Osteoblast (primary cell): Measurements from ENCODE around the gene SERTAD3. TPM values are rescaled to one million over a fixed set of nuclear protein-coding genes. Genes with fewer than 3 reads are reported as not detected.
"Not testable (repeated sequence)": the region's sequence is repeated elsewhere in the genome, so short reads cannot be mapped to it uniquely, and the experiment has no call there.

Experiments
- DNase-seq: peaks from one replicate; pipeline ENCODE4 v3.0.0; 2011; ENCODE audit warnings: low spot score, mixed read lengths; ENCODE audit not compliant: insufficient read length; ENCODE audit errors: missing footprints
- H2AFZ ChIP-seq: 2 replicates; pipeline ENCODE4 v1.6.0; 2011; ENCODE audit warnings: mild to moderate bottlenecking, low read length
- H3K27ac ChIP-seq: 2 replicates; pipeline ENCODE4 v1.5.1; 2011; ENCODE audit warnings: mild to moderate bottlenecking, low read depth, low read length, moderate library complexity
- H3K27me3 ChIP-seq: 2 replicates; pipeline ENCODE4 v1.6.0; 2012; ENCODE audit warnings: mild to moderate bottlenecking, control low read depth, inconsistent platforms, low read length, moderate library complexity; ENCODE audit not compliant: insufficient read depth
- H3K36me3 ChIP-seq: 2 replicates; pipeline ENCODE4 v1.5.1; 2011; ENCODE audit warnings: mild to moderate bottlenecking, low read length, control low read depth, moderate library complexity; ENCODE audit not compliant: insufficient read depth
- H3K4me1 ChIP-seq: 2 replicates; pipeline ENCODE4 v1.5.1; 2011; ENCODE audit warnings: mild to moderate bottlenecking, low read length, control low read depth, moderate library complexity; ENCODE audit not compliant: insufficient read depth
- H3K4me2 ChIP-seq: 2 replicates; pipeline ENCODE4 v1.6.0; 2011; ENCODE audit warnings: mild to moderate bottlenecking, low read length; ENCODE audit not compliant: insufficient read depth
- H3K4me3 ChIP-seq: fragments of 200-600 bp; sonication (generic); 3 replicates; pipeline ENCODE4 v1.5.1; 2012; ENCODE audit warnings: mild to moderate bottlenecking, low read length, inconsistent platforms; ENCODE audit not compliant: insufficient read depth
- H3K79me2 ChIP-seq: 2 replicates; pipeline ENCODE4 v1.6.0; 2012; ENCODE audit warnings: mild to moderate bottlenecking, low read length, control low read depth, inconsistent platforms; ENCODE audit not compliant: insufficient read depth
- H3K9me3 ChIP-seq: 2 replicates; pipeline ENCODE4 v1.5.1; 2011; ENCODE audit warnings: low read depth, low read length, control low read depth
- H4K20me1 ChIP-seq: 2 replicates; pipeline ENCODE4 v1.6.0; 2012; ENCODE audit warnings: mild to moderate bottlenecking, low read length, control low read depth; ENCODE audit not compliant: insufficient read depth
- total RNA-seq: library from RNA; depleted of rRNA; stranded (reverse); fragments of >200 nt; gene quantifications from 2 replicates; pipeline ENCODE4 v1.2.3, GENCODE V29; 2012
- TF ChIP-seq, protein P1 (sequence below): IDR thresholded peaks from 2 replicates; pipeline ENCODE4 v1.5.1; 2011; ENCODE audit warnings: mild to moderate bottlenecking, low read depth, low read length, moderate library complexity; ENCODE audit errors: extremely low read depth

The SERTAD3 gene
- total RNA-seq, 1 donor, result 23.5 TPM

- Histone ChIP-seq H3K79me2 (no peaks in the 10 kb centered on the region), H3K4me3 (peak within 1 kb of the TSS; percentile 82), H3K4me1 (peaks cover 22% of the 10 kb centered on the region), H3K27me3 (peaks cover 13% of the 10 kb centered on the region), H2AFZ (peak within 1 kb of the TSS; percentile 84), H3K27ac (peak within 1 kb of the TSS; percentile 87), H3K36me3 (no peaks in the 10 kb centered on the region), H3K4me2 (peak within 1 kb of the TSS; percentile 81), H3K9me3 (no peaks in the 10 kb centered on the region), H4K20me1 (no peaks in the 10 kb centered on the region)
- TF ChIP-seq, protein P1, sequence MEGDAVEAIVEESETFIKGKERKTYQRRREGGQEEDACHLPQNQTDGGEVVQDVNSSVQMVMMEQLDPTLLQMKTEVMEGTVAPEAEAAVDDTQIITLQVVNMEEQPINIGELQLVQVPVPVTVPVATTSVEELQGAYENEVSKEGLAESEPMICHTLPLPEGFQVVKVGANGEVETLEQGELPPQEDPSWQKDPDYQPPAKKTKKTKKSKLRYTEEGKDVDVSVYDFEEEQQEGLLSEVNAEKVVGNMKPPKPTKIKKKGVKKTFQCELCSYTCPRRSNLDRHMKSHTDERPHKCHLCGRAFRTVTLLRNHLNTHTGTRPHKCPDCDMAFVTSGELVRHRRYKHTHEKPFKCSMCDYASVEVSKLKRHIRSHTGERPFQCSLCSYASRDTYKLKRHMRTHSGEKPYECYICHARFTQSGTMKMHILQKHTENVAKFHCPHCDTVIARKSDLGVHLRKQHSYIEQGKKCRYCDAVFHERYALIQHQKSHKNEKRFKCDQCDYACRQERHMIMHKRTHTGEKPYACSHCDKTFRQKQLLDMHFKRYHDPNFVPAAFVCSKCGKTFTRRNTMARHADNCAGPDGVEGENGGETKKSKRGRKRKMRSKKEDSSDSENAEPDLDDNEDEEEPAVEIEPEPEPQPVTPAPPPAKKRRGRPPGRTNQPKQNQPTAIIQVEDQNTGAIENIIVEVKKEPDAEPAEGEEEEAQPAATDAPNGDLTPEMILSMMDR, result no peak
- DNase-seq, result peak; percentile 100
Measured at GRCh38 chr19:40465557-40466218, 21.6 kb upstream of the SERTAD3 start, which contains the start of gene BLVRB. TSS of gene BLVRB (minus strand) at chr19:40465745. CDS start at chr19:40465688, 57 bp downstream.

DNA sequence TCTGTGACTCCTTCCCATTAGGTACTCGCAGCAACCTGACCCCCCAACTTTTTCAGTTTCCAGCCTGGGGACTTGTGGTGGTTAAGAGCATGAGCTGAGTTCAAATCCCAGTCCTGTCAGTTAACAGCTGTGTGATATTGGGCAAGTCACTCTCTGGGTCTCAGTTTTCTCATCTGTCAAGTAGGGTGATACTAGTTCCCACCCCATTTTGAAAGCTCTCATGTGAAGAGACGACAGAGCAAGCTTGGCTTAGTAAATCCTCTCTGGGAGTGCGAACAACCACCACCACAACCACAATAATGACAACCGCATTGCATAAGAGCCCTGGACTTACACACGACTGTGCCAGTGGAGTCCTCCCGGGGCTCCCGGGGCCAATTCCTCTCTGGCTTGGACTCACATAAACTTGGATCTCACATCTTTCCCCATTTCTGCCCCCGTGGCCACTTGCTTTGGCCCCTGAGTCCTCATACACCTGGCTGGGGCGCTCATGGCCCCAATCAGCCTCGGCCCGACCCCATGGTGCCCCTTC is 21.0 kb upstream of the SERTAD3 start:
- TF ChIP-seq, protein P1, result no peak
- peak overlapping the region; percentile 81 for H3K4me2 ChIP-seq
- H3K79me2 ChIP-seq, result no peaks in the 10 kb centered on the region
- peak overlapping the region; percentile 84 for H2AFZ ChIP-seq
- no peaks in the 10 kb centered on the region for H4K20me1 ChIP-seq
- H3K27me3 ChIP-seq, result peaks cover 13% of the 10 kb centered on the region
- H3K36me3 ChIP-seq, result no peaks in the 10 kb centered on the region
- no peaks in the 10 kb centered on the region for H3K9me3 ChIP-seq
- peak; percentile 89 for DNase-seq
- peak overlapping the region; percentile 87 for H3K27ac ChIP-seq
- peak overlapping the region; percentile 82 for H3K4me3 ChIP-seq
- peaks cover 22% of the 10 kb centered on the region for H3K4me1 ChIP-seq

GRCh38 chr19:40464059-40465024 is 20.2 kb upstream of the SERTAD3 start:
- Histone ChIP-seq H3K79me2 (peaks cover 2% of the 10 kb centered on the region), H4K20me1 (no peaks in the 10 kb centered on the region), H3K9me3 (no peaks in the 10 kb centered on the region), H3K4me2 (peak overlapping the region; percentile 81), H3K36me3 (no peaks in the 10 kb centered on the region), H3K27me3 (peaks cover 13% of the 10 kb centered on the region), H2AFZ (peak overlapping the region; percentile 35), H3K4me3 (peak overlapping the region; percentile 82), H3K27ac (peak overlapping the region; percentile 87), H3K4me1 (peaks cover 22% of the 10 kb centered on the region)
- DNase-seq, result peak; percentile 97
- TF ChIP-seq, protein P1, result peak; percentile 82

DNA sequence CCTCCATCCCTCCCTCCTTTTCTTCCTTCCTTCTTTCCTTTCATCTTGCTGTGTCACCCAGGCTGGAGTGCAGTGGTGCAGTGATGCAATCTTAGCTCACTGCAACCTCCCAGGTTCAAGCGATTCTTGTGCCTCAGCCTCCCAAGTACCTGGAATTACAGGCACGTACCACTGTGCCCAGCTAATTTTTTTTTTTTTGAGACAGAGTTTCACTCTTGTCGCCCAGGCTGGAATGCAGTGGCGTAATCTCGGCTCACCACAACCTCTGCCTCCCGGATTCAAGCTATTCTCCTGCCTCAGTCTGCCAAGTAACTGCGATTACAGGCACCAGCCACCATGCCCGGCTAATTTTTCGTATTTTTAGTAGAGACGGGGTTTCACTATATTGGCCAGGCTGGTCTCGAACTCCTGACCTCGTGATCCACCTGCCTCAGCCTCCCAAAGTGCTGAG is 19.5 kb upstream of the SERTAD3 start:
- not testable (repeated sequence) for H4K20me1 ChIP-seq, H3K79me2 ChIP-seq, DNase-seq, H3K4me3 ChIP-seq, H2AFZ ChIP-seq, H3K36me3 ChIP-seq, H3K9me3 ChIP-seq
- Histone ChIP-seq H3K27ac (peak overlapping the region; percentile 87), H3K4me1 (peaks cover 22% of the 10 kb centered on the region), H3K4me2 (peak overlapping the region; percentile 81), H3K27me3 (peaks cover 13% of the 10 kb centered on the region)
